NCI-H187 treated with DMSO at 0.1 percent for 48 hours (cell line): ENCODE results near the gene ALKBH1.
"Not testable (repeated sequence)": the region's sequence is repeated elsewhere in the genome, so short reads cannot be mapped to it uniquely, and the experiment has no call there.

ENCODE experiments used
- DNase-seq: peaks from one replicate; lab custom pipeline; 2025; lab: John Stamatoyannopoulos, UW

ALKBH1 gene, protein sequence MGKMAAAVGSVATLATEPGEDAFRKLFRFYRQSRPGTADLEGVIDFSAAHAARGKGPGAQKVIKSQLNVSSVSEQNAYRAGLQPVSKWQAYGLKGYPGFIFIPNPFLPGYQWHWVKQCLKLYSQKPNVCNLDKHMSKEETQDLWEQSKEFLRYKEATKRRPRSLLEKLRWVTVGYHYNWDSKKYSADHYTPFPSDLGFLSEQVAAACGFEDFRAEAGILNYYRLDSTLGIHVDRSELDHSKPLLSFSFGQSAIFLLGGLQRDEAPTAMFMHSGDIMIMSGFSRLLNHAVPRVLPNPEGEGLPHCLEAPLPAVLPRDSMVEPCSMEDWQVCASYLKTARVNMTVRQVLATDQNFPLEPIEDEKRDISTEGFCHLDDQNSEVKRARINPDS

DNA sequence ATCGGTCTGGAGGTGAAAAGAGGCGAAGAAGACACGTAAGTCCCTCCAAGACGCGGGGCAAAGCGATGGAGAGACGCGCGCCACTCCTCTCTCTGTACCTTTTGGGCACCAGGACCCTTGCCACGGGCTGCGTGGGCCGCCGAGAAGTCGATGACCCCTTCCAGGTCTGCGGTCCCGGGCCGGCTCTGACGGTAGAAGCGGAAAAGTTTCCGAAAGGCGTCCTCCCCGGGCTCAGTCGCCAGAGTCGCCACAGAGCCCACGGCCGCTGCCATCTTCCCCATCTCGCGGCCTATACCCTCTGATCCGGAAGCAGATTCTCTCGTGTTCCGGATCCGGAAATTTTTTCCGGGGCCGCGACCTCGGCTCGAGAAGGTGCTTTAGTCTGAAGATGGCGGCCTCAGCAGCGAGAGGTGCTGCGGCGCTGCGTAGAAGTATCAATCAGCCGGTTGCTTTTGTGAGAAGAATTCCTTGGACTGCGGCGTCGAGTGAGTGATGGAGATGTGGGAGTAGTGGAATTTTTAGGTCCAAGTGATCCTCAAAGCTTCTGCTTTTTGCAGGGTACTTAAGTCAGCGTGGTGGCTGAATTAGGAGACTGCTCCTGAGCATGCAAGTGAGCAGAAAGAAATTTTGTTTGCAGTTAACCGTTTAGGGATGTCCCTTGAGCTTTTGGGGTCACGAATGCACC lies at the start of gene ALKBH1, which contains the start of gene SLIRP:
Gene ALKBH1, minus strand, starts transcription at position 300 of the 685 bp plus-strand sequence. Its CDS starts 19 bp downstream, at position 281.
Gene SLIRP, plus strand, starts transcription at position 380 of the 685 bp plus-strand sequence. Its CDS starts 9 bp downstream, at position 389.
- DNase-seq: peak; percentile 82

GRCh38 chr14:77752799-77753516 lies 45.1 kb upstream of the ALKBH1 start:
- no peak for DNase-seq

DNA sequence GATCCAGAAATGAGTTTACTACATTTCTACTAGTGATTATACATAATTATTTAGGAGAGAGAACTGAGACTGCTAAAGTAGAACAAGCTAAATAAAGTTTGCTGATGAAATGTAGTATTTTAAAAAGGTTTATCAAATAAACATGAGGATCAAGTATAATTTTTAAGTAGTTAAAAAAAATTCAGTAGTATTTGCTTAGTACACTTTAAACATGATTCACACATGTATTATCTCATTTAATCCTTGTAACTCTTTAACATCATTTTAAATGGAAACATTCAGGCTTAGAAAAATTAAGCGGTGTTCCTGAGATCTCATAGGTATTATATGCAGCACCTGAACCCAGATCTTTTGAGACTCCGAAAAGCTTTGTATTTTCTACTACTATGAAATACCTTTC lies 44.4 kb upstream of the ALKBH1 start:
- DNase-seq: no peak

DNA sequence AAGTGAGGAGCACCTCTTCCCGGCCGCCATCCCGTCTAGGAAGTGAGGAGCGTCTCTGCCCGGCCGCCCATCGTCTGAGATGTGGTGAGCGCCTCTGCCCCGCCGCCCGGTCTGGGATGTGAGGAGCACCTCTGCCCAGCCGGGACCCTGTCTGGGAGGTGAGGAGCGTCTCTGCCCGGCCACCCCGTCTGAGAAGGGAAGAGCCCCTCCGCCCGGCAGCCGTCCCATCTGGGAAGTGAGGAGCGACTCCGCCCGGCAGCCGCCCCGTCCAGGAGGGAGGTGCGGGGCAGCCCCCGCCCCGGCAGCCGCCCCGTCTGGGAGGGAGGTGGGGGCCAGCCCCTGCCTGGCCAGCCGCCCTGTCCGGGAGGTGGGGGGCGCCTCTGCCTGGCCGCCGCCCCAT lies 39.6 kb upstream of the ALKBH1 start:
- not testable (repeated sequence) for DNase-seq

GRCh38 chr14:77746064-77746702 lies 38.4 kb upstream of the ALKBH1 start:
- DNase-seq: peak; percentile 46

- no peak for DNase-seq
These were observed 33.6 kb upstream of the ALKBH1 start for GRCh38 chr14:77741438-77741837.

DNA sequence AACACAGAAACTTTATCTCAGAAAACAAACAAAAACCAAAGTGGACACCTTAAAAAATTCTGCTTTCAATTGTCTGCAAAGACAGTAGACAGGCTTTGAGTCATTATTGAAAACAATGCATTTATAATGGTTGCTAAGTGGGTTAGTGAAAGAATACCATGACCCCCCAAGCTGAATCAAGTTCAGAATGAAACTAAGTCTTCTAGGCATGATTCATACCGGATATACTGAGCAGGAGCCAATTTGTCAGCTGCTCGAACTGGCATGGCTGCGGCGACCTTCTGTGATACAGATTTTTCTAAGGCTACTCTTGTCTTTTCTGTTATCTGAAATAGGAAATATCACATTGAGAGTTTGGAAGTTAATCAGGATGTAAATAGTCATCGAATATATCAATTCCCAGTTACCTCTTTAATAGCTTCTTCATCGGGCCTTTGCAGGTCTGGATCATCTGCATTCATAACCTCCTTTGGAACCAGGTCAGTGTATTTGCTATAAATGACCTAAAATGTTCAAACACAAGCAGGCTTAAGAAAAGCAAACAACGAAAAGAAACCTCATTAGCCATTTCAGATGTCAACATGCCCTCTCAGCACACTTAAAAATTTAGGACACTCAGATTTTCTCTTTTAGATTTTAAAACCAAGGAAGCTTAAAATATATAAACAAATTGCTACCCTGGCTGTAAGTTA lies 30.9 kb upstream of the ALKBH1 start:
- no peak for DNase-seq

- no peak for DNase-seq
These were observed 23.2 kb upstream of the ALKBH1 start for GRCh38 chr14:77730976-77731497.

GRCh38 chr14:77722301-77722700 lies 14.5 kb upstream of the ALKBH1 start:
- DNase-seq: no peak

DNA sequence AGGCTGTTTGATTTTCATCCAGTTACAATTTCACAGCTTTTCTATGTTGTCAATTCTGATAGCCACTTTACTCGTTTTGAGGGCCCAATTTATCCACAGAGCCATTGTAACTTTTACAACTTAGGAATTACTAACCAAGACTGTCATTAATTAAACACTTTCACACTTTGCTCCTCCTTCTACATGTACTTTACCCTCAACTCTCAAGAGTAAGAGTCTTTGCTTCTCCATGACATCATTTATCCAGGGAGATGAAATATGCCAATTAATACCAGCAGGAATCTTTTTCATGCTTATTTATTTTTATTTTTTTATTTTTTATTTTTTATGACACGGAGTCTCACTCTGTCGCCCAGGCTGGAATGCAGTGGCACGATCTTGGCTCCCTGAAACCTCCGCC lies 13.6 kb upstream of the ALKBH1 start:
- no peak for DNase-seq

DNA sequence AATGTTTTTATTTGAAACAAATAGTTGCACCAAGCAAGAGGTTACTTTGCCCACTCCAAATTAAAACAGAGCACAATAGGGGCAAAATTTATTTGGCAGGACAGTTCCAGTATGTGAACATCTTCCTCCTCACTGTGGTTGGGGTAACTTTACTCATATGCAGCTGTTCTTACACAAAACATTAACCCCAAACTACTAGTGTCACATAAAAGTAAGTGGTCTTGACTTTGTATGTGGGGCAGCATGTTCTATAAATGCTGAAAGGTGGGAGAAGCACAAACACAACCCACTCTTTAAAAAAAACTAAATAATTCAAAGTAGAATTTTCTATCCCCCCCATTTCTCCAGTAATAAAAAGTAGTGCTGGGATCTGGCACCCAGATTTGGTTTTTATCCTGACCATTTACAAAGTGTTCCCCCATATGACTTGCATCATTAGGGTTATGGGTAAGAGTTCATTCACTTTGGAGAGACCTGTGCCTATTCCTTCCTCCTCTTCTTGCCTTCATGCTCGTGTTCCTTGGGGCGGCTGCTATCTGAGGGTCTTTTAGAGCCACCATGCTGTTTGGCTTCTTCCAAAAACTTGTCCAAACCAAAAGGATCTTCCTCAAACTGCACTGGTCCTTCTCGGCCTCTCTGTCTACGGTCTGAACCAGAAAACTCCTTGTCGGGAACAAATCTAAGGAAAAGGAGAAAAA lies 9.9 kb upstream of the ALKBH1 start:
- DNase-seq: no peak

- no peak for DNase-seq
These were observed 7.1 kb upstream of the ALKBH1 start for GRCh38 chr14:77714926-77715325.

GRCh38 chr14:77710364-77710763 lies 2.5 kb upstream of the ALKBH1 start:
- no peak for DNase-seq

DNA sequence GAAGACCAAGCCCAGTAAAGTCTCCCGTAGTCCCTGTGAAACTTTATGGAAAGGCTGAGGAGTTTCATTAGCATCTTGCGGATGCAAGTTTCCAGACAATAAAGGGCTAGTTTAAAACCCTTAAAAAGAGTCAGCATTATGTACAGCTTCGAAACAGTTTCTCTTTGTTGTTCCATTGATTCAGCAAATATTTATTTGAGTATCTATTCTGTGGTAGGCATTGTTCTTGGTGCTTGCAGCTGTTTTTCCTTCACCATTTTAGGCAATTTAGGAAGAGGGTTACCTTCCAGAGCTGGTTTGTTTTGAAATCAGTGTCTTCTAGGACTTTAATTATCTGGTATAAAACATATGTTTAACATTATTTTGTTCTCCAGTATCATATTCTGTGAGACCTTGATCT lies 1.6 kb upstream of the ALKBH1 start:
- DNase-seq: no peak

DNA sequence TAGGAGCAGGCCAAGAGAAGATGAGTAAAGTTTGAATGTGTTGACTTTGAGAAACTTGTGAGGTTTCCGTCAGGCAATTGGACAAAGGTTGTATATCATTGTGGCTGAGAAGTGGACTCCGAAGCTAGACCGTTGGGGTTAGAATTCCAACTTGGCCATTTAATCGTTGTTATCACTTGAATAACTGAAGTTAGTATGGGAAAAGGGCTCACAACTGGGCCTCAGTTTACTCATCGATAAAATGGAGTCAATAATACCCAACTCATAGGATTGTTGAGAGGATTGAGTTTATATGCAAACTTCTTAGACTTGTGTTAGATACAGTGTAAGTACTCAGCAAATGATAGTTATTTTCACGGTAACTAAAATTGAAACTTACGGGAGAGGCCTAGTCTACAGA lies 926 bp upstream of the ALKBH1 start:
- no peak for DNase-seq

DNA sequence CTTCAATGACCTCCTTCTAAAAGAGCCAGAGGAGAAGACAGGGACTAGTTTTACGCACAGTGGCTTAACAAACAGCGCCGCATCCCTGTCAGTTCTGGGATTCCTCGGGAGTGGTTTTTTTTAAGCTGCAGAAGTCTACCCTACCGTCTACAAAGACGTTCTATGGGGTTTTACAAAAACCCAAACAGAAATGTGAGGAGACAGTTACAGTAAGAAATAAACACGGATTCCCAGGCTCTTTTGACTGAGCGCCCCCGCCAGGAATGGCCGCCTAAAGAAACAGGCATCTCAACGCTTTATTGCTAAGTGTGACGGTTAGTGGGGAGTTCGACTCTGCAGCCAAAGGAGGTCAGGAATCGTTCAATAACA lies 484 bp downstream of the ALKBH1 start:
- no peak for DNase-seq

DNA sequence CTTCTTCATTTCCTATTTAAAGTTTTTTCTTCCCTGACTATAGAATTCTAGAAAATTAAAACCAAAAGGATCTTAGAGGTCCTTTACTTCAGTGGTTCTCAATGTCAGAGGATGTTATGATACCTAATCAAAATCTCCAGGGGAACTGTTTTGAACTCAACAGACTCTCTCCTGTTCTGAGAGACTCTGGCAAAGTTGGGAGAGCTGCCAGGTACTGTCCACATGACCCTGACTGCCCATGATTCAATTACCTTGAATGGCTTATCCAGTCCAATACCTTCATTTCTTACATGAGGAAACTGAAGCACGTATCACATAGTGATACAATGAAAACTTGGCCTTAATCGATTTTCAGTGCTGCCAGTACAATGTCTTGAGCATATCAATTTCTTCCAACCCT lies 16.6 kb downstream of the ALKBH1 start:
- DNase-seq: no peak

GRCh38 chr14:77682158-77682553 lies 25.7 kb downstream of the ALKBH1 start:
- no peak for DNase-seq

DNA sequence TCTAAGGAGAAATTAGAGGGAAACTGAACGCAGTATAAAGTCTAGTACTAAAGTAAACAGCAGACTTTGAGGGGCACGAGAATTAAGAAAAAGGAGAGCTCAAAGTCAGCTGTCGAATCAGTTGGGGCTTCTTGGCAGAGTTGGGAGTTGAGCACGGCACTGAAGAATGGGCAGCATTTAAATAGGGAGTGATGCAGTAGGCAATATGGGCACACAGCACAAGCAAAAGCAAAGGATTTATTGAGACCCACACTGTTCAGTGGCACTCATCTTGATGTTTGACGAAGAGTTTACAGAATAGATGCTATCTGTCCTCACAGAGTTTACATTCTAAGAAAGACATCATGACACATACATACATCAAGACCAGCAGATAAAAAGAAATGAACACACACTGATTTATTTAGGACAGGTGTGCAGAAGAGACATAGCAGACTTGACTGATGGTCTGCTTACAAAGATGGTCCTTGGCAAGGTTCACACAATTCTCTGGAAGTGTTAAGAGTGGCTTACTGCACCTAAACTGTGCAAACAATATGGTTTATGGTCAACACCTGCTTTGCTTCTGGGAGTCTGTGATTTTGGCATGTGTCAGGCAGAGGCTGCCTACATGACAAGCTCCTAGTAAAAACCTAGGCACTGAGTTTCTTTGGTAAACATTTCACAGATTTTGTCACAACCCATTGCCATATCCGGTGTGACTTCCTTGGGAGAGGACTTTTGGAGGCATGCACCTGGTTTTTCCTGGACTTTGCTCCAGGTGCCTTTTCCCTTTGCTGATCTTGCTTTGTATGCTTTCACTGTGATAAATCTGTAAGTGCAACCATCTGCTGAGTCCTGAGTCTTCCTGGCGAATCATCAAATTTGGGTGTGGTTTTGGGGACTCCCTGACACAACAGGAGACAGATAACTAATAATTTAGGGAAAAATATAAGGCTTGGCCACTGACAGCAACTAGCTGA lies 26.3 kb downstream of the ALKBH1 start:
- DNase-seq: peak; percentile 31

DNA sequence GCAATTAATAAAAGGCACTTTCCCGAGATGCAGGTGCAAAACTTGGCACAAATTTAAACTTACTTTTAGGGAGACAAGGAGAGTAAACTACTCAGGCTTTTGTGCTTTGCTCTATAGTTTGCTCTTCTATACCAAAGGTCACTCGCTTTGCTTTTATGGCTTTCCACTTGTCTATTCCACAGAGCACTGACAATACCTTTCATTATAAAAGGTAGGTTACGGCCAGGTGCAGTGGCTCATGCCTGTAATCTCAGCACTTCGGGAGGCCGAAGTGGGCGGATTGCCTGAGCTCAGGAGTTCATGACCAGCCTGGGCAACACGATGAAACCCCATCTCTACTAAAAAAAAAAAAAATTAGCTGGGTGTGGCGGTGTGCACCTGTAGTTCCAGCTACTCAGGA lies 32.9 kb downstream of the ALKBH1 start:
- no peak for DNase-seq
